IPS-15b (cell line): ENCODE results near the gene PRDM11.

Source experiments
- H3K27me3 ChIP-seq: one replicate; pipeline ENCODE4 v1.6.1; 2013; ENCODE audit warnings: low read length; ENCODE audit not compliant: control insufficient read depth, insufficient read depth
- H3K36me3 ChIP-seq: one replicate; pipeline ENCODE4 v1.6.1; 2013; ENCODE audit warnings: low read length; ENCODE audit not compliant: control insufficient read depth, insufficient read depth
- H3K4me1 ChIP-seq: one replicate; pipeline ENCODE4 v1.6.1; 2013; ENCODE audit warnings: mild to moderate bottlenecking, low read length; ENCODE audit not compliant: control insufficient read depth, insufficient read depth
- H3K4me3 ChIP-seq: one replicate; pipeline ENCODE4 v1.5.1; 2013; ENCODE audit warnings: low read depth, low read length
- H3K9ac ChIP-seq: one replicate; pipeline ENCODE4 v1.6.1; 2013; ENCODE audit warnings: low read depth, mild to moderate bottlenecking, low read length
- H3K9me3 ChIP-seq: one replicate; pipeline ENCODE4 v1.6.1; 2013; ENCODE audit warnings: mild to moderate bottlenecking, low read length; ENCODE audit not compliant: control insufficient read depth, insufficient read depth

PRDM11 gene

GRCh38 chr11:45162916-45163879 is 16.8 kb downstream of the PRDM11 start:
- no peaks in the 10 kb centered on the region for H3K36me3 ChIP-seq
- H3K4me3 ChIP-seq = no peak overlapping the region
- no peaks in the 10 kb centered on the region for H3K4me1 ChIP-seq
- no peaks in the 10 kb centered on the region for H3K9me3 ChIP-seq
- no peaks in the 10 kb centered on the region for H3K27me3 ChIP-seq
- no peak overlapping the region for H3K9ac ChIP-seq

GRCh38 chr11:45163956-45164575 is 17.6 kb downstream of the PRDM11 start:
- Histone ChIP-seq H3K9me3 (no peaks in the 10 kb centered on the region), H3K9ac (no peak overlapping the region)

GRCh38 chr11:45165386-45165785 is 18.9 kb downstream of the PRDM11 start:
- Histone ChIP-seq H3K9me3 (no peaks in the 10 kb centered on the region), H3K36me3 (no peaks in the 10 kb centered on the region), H3K9ac (no peak overlapping the region), H3K27me3 (no peaks in the 10 kb centered on the region), H3K4me3 (no peak overlapping the region), H3K4me1 (peaks cover 2% of the 10 kb centered on the region)

More at GRCh38 chr11:45163956-45164575, 17.6 kb downstream of the PRDM11 start:
- no peaks in the 10 kb centered on the region for H3K36me3 ChIP-seq
- H3K27me3 ChIP-seq = no peaks in the 10 kb centered on the region
- peaks cover 2% of the 10 kb centered on the region for H3K4me1 ChIP-seq
- no peak overlapping the region for H3K4me3 ChIP-seq

- peaks cover 2% of the 10 kb centered on the region for H3K4me1 ChIP-seq
- no peaks in the 10 kb centered on the region for H3K27me3 ChIP-seq
- no peak overlapping the region for H3K9ac ChIP-seq
- no peaks in the 10 kb centered on the region for H3K36me3 ChIP-seq
- no peak overlapping the region for H3K4me3 ChIP-seq
- no peaks in the 10 kb centered on the region for H3K9me3 ChIP-seq
Measured at GRCh38 chr11:45165806-45166603, 19.6 kb downstream of the PRDM11 start.

- no peaks in the 10 kb centered on the region for H3K9me3 ChIP-seq
- H3K4me1 ChIP-seq = peaks cover 2% of the 10 kb centered on the region
- H3K36me3 ChIP-seq = no peaks in the 10 kb centered on the region
- no peak overlapping the region for H3K9ac ChIP-seq
- no peaks in the 10 kb centered on the region for H3K27me3 ChIP-seq
- no peak overlapping the region for H3K4me3 ChIP-seq
Measured at GRCh38 chr11:45166604-45166897, 20.1 kb downstream of the PRDM11 start.

- no peaks in the 10 kb centered on the region for H3K36me3 ChIP-seq
- H3K9ac ChIP-seq = no peak overlapping the region
- H3K27me3 ChIP-seq = no peaks in the 10 kb centered on the region
- H3K4me3 ChIP-seq = no peak overlapping the region
- H3K4me1 ChIP-seq = peaks cover 2% of the 10 kb centered on the region
- no peaks in the 10 kb centered on the region for H3K9me3 ChIP-seq
Measured at GRCh38 chr11:45167283-45167682, 20.8 kb downstream of the PRDM11 start.

- H3K9ac ChIP-seq = no peak overlapping the region
- peaks cover 2% of the 10 kb centered on the region for H3K4me1 ChIP-seq
- H3K36me3 ChIP-seq = no peaks in the 10 kb centered on the region
- no peak overlapping the region for H3K4me3 ChIP-seq
- no peaks in the 10 kb centered on the region for H3K9me3 ChIP-seq
- no peaks in the 10 kb centered on the region for H3K27me3 ChIP-seq
Measured at GRCh38 chr11:45168366-45169130, 22.1 kb downstream of the PRDM11 start.

- H3K9ac ChIP-seq = no peak overlapping the region
- H3K27me3 ChIP-seq = no peaks in the 10 kb centered on the region
- H3K9me3 ChIP-seq = no peaks in the 10 kb centered on the region
- H3K4me3 ChIP-seq = no peak overlapping the region
- H3K36me3 ChIP-seq = no peaks in the 10 kb centered on the region
- peaks cover 2% of the 10 kb centered on the region for H3K4me1 ChIP-seq
Measured at GRCh38 chr11:45169310-45170072, 23.1 kb downstream of the PRDM11 start.

- H3K36me3 ChIP-seq = no peaks in the 10 kb centered on the region
- peaks cover 2% of the 10 kb centered on the region for H3K4me1 ChIP-seq
- no peaks in the 10 kb centered on the region for H3K27me3 ChIP-seq
- H3K9ac ChIP-seq = no peak overlapping the region
- no peaks in the 10 kb centered on the region for H3K9me3 ChIP-seq
- H3K4me3 ChIP-seq = no peak overlapping the region
Measured at GRCh38 chr11:45170484-45170883, 24.0 kb downstream of the PRDM11 start.

GRCh38 chr11:45171550-45171949 is 25.1 kb downstream of the PRDM11 start:
- Histone ChIP-seq H3K36me3 (no peaks in the 10 kb centered on the region), H3K9ac (no peak overlapping the region), H3K4me1 (peaks cover 2% of the 10 kb centered on the region), H3K9me3 (no peaks in the 10 kb centered on the region), H3K4me3 (no peak overlapping the region), H3K27me3 (no peaks in the 10 kb centered on the region)
